GM21367 (cell line): ENCODE results near the gene CDC42BPA.

Experiments used
- ATAC-seq: cut with Tn5 transposase; IDR thresholded peaks from one replicate; pipeline ENCODE4 v1.9.1; 2021; ENCODE audit not compliant: unreplicated experiment

Gene CDC42BPA

GRCh38 chr1:226949401-226949800 lies 368.9 kb downstream of the CDC42BPA start:
- ATAC-seq: no peak

- no peak for ATAC-seq
Observed at GRCh38 chr1:226948996-226949395, 369.3 kb downstream of the CDC42BPA start.

GRCh38 chr1:226948480-226948879 lies 369.8 kb downstream of the CDC42BPA start:
- no peak for ATAC-seq

- ATAC-seq: no peak
Observed at GRCh38 chr1:226948051-226948450, 370.2 kb downstream of the CDC42BPA start.

GRCh38 chr1:226946841-226947240 lies 371.5 kb downstream of the CDC42BPA start:
- ATAC-seq: no peak

- ATAC-seq: no peak
Observed at GRCh38 chr1:226946285-226946684, 372.0 kb downstream of the CDC42BPA start.

- no peak for ATAC-seq
Observed at GRCh38 chr1:226945858-226946245, 372.4 kb downstream of the CDC42BPA start.

GRCh38 chr1:226945106-226945857 lies 373.0 kb downstream of the CDC42BPA start:
- no peak for ATAC-seq

- no peak for ATAC-seq
Observed at GRCh38 chr1:226943927-226944326, 374.4 kb downstream of the CDC42BPA start.

- ATAC-seq: no peak
Observed at GRCh38 chr1:226943156-226943555, 375.1 kb downstream of the CDC42BPA start.

- no peak for ATAC-seq
Observed at GRCh38 chr1:226942392-226942791, 375.9 kb downstream of the CDC42BPA start.

GRCh38 chr1:226940806-226941067 lies 377.6 kb downstream of the CDC42BPA start:
- ATAC-seq: no peak

GRCh38 chr1:226940029-226940805 lies 378.1 kb downstream of the CDC42BPA start, which contains the start of gene COQ8A:
Gene COQ8A, plus strand, starts transcription at chr1:226940294. Its CDS starts 21,092 bp downstream, at chr1:226961386.
- peak; percentile 96 for ATAC-seq
